ENCODE data around the gene AKNAD1.

AKNAD1 gene

DNA sequence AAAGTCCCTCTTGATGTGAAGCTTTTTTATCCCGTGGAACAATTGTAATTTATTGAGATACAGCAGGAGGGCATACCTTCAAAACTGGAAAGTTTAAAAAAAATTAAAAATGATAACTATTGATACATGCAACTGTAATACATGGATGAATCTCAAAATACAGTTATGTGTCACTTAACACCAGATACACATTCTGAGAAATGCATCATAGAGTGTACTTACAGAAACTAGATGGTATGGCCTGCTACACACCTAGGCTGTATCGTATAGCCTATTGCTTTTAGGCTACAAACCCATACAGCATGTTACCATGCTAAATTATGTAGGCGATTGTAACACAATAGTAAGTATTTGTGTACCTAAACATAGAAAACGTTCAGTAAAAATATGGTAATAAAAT is 7.1 kb upstream of the AKNAD1 start:
- no peaks in the 10 kb centered on the region for H3K36me3 ChIP-seq (ENCODE audit: control insufficient read depth, insufficient read depth, low read length)
- TF ChIP-seq, protein P1, sequence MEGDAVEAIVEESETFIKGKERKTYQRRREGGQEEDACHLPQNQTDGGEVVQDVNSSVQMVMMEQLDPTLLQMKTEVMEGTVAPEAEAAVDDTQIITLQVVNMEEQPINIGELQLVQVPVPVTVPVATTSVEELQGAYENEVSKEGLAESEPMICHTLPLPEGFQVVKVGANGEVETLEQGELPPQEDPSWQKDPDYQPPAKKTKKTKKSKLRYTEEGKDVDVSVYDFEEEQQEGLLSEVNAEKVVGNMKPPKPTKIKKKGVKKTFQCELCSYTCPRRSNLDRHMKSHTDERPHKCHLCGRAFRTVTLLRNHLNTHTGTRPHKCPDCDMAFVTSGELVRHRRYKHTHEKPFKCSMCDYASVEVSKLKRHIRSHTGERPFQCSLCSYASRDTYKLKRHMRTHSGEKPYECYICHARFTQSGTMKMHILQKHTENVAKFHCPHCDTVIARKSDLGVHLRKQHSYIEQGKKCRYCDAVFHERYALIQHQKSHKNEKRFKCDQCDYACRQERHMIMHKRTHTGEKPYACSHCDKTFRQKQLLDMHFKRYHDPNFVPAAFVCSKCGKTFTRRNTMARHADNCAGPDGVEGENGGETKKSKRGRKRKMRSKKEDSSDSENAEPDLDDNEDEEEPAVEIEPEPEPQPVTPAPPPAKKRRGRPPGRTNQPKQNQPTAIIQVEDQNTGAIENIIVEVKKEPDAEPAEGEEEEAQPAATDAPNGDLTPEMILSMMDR (IDR thresholded peaks at IDR 0.05) = no peak
- no peak overlapping the region for H3K4me2 ChIP-seq (ENCODE audit: low read length)
- no peaks in the 10 kb centered on the region for H3K27me3 ChIP-seq (ENCODE audit: control insufficient read depth, insufficient read depth, low read length)
- H3K27ac ChIP-seq = no peak overlapping the region
- H3K9ac ChIP-seq = no peak overlapping the region
- no peaks in the 10 kb centered on the region for H3K9me3 ChIP-seq (ENCODE audit: control insufficient read depth, low read length)
- H3K4me1 ChIP-seq = peaks cover 7% of the 10 kb centered on the region
- no peak overlapping the region for H3K4me3 ChIP-seq (ENCODE audit: low read depth, low read length)
- H3K79me2 ChIP-seq = no peaks in the 10 kb centered on the region
- H2AFZ ChIP-seq = no peak overlapping the region

DNA sequence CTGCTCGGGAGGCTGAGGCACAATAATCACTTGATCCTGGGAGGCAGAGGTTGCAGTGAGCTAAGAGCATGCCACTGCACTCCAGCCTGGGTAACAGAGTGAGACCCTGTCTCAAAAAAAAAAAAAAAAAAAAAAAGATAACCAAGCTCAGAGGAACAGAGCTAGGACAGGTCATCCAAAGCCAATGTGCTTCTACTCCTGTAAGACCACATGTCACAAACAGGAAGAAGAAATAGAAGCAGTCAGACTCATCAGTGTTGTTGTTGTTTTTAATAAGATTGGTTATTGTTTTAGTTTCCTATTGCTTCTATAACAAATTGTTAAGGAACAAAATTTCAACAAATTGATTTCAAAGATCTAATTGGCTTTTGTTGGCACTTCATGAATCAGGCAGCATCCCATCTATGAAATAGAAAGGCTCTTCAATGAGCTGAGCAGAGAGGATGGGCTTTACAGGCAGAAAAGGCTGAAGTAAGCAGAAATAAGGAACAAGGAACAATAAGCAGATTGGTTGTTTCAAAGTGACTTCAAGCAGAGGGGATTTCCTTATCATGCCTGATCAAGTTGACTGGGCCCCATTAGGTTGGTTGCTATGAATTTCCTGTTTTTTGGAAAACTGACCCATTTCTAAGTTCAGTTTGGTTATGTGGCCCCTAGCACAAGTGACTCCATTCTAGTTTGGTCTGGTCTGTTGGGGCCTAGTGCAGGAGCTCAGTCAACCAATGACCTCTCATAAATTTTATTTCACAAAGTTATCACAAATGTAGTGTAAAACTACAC is 6.0 kb upstream of the AKNAD1 start:
- Histone ChIP-seq H3K9ac (no peak overlapping the region), H3K36me3 (ENCODE audit: control insufficient read depth, insufficient read depth, low read length) (no peaks in the 10 kb centered on the region), H3K79me2 (no peaks in the 10 kb centered on the region), H2AFZ (no peak overlapping the region), H3K4me3 (ENCODE audit: low read depth, low read length) (no peak overlapping the region), H3K4me2 (ENCODE audit: low read length) (no peak overlapping the region), H3K27ac (no peak overlapping the region), H3K9me3 (ENCODE audit: control insufficient read depth, low read length) (no peaks in the 10 kb centered on the region), H3K4me1 (peaks cover 11% of the 10 kb centered on the region), H3K27me3 (ENCODE audit: control insufficient read depth, insufficient read depth, low read length) (no peaks in the 10 kb centered on the region)
- TF ChIP-seq, protein P1 (IDR thresholded peaks at IDR 0.05) = no peak

DNA sequence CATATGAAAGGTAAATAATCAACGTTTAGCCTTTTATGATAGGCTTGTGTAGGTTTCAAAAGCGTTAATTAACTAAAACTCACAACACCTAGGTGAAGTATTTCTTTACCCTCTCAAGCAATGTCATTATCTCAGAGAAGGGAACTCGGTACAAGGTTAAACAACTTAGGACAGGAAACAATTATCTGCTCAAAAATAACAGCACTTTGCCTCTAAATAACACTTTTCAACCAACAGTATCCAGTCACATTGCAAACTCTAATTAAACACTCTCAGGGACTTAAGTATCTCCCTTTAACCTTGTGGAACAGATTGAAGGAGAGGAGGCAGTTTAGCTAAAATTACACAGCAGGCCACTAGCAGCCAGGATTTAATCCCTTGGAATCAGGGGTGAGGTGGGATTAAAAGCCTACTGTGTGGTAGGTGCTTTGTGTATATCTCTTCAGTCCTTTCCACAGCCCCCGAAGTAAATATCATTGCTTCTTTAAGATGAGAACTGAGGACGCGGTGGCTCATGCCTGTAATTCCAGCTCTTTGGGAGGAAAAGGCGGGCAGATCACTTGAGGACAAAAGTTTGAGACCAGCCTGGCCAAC is 5.2 kb upstream of the AKNAD1 start:
- Histone ChIP-seq H3K9me3 (ENCODE audit: control insufficient read depth, low read length) (no peaks in the 10 kb centered on the region), H3K4me3 (ENCODE audit: low read depth, low read length) (no peak overlapping the region), H2AFZ (peak overlapping the region; percentile 22), H3K79me2 (no peaks in the 10 kb centered on the region), H3K27me3 (ENCODE audit: control insufficient read depth, insufficient read depth, low read length) (no peaks in the 10 kb centered on the region), H3K27ac (no peak overlapping the region), H3K4me2 (ENCODE audit: low read length) (no peak overlapping the region), H3K4me1 (peaks cover 11% of the 10 kb centered on the region), H3K9ac (no peak overlapping the region), H3K36me3 (ENCODE audit: control insufficient read depth, insufficient read depth, low read length) (no peaks in the 10 kb centered on the region)
- TF ChIP-seq, protein P1 (IDR thresholded peaks at IDR 0.05) = no peak

DNA sequence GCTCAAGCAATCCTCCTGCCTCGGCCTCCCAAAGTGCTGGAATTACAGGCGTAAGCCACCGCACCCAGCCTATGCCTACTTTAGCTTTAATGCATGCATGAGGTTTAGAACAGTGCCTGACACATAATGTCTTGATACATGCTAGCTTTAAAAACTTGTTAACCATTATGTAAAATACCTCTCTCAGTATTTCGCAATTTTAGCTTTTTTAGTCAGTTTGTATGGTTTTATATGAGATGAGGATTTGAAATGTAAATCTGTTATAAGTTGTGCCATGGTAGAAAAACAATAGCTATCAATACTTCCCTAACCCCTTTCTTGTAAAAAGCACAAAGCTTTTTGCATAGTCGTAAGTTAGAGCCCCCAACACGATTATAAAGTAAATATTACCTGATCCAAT is 4.7 kb upstream of the AKNAD1 start:
- Histone ChIP-seq H3K4me3 (ENCODE audit: low read depth, low read length) (no peak overlapping the region), H3K36me3 (ENCODE audit: control insufficient read depth, insufficient read depth, low read length) (no peaks in the 10 kb centered on the region), H2AFZ (no peak overlapping the region), H3K27ac (no peak overlapping the region), H3K27me3 (ENCODE audit: control insufficient read depth, insufficient read depth, low read length) (no peaks in the 10 kb centered on the region), H3K4me1 (peaks cover 11% of the 10 kb centered on the region), H3K9ac (no peak overlapping the region), H3K79me2 (no peaks in the 10 kb centered on the region), H3K4me2 (ENCODE audit: low read length) (no peak overlapping the region), H3K9me3 (ENCODE audit: control insufficient read depth, low read length) (no peaks in the 10 kb centered on the region)
- TF ChIP-seq, protein P1 (IDR thresholded peaks at IDR 0.05) = no peak
